ENCODE data around the gene MORF4L1. TPM values are rescaled to one million over a fixed set of nuclear protein-coding genes. Genes with fewer than 3 reads are reported as not detected.

The MORF4L1 gene
- total and polyA plus RNA-seq, 10 of the 15 experiments (the other 5 are each of a cell fraction or from before 2014, with no cell fraction given) = 113 to 636 (median 229) TPM

DNA sequence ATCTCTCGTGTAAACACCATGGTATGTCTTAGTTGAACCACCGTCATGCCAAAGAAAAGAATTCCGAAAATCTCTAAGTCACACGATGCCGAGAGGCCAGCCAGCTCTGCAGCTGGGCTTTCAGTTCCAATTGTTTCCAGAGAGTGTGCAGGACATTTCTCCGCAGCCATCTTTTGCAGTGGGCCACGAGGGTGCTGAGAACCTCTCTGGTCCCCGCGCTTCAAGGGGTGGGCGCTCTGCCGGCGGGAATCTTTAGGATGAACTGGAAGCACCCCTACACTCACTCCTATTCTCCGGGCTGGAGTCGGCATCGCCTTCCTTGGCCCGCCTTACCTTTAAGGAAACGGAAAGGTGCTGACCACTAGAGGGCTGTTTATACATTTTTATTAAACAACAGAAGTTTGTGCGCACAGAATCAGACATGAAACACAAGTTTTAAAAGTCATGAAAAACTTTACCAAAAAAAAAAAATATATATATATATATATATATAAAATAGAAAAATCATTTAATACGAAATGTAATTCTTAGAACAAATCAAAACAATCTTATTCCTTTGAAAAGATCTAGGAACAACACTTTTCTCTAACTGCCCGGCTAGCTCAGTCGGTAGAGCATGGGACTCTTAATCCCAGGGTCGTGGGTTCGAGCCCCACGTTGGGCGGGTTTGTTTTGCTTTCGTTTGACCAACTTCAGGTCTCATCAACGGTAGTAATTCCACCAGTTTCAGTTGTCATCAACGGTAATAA lies 12.5 kb upstream of the MORF4L1 start (continued):
- TF ChIP-seq SUPT20H (IDR thresholded peaks at IDR 0.05; ENCODE audit: borderline replicate concordance, control insufficient read depth, low read depth, low read length) (no peak), SMARCA5 (IDR thresholded peaks at IDR 0.05) (no peak), IKZF1 (conservative IDR thresholded peaks at IDR 0.05) (no peak; the same call in 1 of the 2 replicates), ZNF622 (IDR thresholded peaks at IDR 0.05) (no peak), RBBP5 (conservative IDR thresholded peaks at IDR 0.05) (no peak), SRF (IDR thresholded peaks at IDR 0.05; ENCODE audit: low read depth in 2 of 2, low read length in 2 of 2) (no peak), MXI1 (IDR thresholded peaks at IDR 0.05; ENCODE audit: low read depth, low read length) (no peak), ASH2L (IDR thresholded peaks at IDR 0.05; ENCODE audit: borderline replicate concordance, low read depth) (no peak), STAT1 (conservative IDR thresholded peaks at IDR 0.05) (no peak), ZZZ3 (IDR thresholded peaks at IDR 0.05; ENCODE audit: control insufficient read depth, insufficient read length, low read depth) (no peak), BMI1 (IDR thresholded peaks at IDR 0.05; ENCODE audit: borderline replicate concordance) (no peak), NR2F1 (conservative IDR thresholded peaks at IDR 0.05) (no peak), FOXM1 (IDR thresholded peaks at IDR 0.05; ENCODE audit: low read depth, low read length) (no peak), RFX5 (IDR thresholded peaks at IDR 0.05; ENCODE audit: low read depth, low read length) (no peak)
- TF ChIP-seq, protein P1, sequence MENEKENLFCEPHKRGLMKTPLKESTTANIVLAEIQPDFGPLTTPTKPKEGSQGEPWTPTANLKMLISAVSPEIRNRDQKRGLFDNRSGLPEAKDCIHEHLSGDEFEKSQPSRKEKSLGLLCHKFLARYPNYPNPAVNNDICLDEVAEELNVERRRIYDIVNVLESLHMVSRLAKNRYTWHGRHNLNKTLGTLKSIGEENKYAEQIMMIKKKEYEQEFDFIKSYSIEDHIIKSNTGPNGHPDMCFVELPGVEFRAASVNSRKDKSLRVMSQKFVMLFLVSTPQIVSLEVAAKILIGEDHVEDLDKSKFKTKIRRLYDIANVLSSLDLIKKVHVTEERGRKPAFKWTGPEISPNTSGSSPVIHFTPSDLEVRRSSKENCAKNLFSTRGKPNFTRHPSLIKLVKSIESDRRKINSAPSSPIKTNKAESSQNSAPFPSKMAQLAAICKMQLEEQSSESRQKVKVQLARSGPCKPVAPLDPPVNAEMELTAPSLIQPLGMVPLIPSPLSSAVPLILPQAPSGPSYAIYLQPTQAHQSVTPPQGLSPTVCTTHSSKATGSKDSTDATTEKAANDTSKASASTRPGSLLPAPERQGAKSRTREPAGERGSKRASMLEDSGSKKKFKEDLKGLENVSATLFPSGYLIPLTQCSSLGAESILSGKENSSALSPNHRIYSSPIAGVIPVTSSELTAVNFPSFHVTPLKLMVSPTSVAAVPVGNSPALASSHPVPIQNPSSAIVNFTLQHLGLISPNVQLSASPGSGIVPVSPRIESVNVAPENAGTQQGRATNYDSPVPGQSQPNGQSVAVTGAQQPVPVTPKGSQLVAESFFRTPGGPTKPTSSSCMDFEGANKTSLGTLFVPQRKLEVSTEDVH (IDR thresholded peaks at IDR 0.05; ENCODE audit: low read depth, partially characterized antibody) = no peak
- TF ChIP-seq, protein P2, sequence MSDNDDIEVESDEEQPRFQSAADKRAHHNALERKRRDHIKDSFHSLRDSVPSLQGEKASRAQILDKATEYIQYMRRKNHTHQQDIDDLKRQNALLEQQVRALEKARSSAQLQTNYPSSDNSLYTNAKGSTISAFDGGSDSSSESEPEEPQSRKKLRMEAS (IDR thresholded peaks at IDR 0.05; ENCODE audit: low read depth, low read length) = no peak
- TF ChIP-seq, protein P3, sequence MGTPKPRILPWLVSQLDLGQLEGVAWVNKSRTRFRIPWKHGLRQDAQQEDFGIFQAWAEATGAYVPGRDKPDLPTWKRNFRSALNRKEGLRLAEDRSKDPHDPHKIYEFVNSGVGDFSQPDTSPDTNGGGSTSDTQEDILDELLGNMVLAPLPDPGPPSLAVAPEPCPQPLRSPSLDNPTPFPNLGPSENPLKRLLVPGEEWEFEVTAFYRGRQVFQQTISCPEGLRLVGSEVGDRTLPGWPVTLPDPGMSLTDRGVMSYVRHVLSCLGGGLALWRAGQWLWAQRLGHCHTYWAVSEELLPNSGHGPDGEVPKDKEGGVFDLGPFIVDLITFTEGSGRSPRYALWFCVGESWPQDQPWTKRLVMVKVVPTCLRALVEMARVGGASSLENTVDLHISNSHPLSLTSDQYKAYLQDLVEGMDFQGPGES (IDR thresholded peaks at IDR 0.05) = no peak
- TF ChIP-seq, protein P4, sequence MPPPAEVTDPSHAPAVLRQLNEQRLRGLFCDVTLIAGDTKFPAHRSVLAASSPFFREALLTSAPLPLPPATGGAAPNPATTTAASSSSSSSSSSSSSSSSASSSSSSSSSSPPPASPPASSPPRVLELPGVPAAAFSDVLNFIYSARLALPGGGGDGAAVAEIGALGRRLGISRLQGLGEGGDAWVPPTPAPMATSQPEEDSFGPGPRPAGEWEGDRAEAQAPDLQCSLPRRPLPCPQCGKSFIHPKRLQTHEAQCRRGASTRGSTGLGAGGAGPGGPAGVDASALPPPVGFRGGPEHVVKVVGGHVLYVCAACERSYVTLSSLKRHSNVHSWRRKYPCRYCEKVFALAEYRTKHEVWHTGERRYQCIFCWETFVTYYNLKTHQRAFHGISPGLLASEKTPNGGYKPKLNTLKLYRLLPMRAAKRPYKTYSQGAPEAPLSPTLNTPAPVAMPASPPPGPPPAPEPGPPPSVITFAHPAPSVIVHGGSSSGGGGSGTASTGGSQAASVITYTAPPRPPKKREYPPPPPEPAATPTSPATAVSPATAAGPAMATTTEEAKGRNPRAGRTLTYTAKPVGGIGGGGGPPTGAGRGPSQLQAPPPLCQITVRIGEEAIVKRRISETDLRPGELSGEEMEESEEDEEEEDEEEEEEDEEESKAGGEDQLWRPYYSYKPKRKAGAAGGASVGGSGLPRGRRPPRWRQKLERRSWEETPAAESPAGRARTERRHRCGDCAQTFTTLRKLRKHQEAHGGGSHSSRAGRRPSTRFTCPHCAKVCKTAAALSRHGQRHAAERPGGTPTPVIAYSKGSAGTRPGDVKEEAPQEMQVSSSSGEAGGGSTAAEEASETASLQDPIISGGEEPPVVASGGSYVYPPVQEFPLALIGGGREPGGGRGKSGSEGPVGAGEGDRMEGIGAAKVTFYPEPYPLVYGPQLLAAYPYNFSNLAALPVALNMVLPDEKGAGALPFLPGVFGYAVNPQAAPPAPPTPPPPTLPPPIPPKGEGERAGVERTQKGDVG (CRISPR knock-in tag; IDR thresholded peaks at IDR 0.05) = no peak
- TF ChIP-seq, protein P5, sequence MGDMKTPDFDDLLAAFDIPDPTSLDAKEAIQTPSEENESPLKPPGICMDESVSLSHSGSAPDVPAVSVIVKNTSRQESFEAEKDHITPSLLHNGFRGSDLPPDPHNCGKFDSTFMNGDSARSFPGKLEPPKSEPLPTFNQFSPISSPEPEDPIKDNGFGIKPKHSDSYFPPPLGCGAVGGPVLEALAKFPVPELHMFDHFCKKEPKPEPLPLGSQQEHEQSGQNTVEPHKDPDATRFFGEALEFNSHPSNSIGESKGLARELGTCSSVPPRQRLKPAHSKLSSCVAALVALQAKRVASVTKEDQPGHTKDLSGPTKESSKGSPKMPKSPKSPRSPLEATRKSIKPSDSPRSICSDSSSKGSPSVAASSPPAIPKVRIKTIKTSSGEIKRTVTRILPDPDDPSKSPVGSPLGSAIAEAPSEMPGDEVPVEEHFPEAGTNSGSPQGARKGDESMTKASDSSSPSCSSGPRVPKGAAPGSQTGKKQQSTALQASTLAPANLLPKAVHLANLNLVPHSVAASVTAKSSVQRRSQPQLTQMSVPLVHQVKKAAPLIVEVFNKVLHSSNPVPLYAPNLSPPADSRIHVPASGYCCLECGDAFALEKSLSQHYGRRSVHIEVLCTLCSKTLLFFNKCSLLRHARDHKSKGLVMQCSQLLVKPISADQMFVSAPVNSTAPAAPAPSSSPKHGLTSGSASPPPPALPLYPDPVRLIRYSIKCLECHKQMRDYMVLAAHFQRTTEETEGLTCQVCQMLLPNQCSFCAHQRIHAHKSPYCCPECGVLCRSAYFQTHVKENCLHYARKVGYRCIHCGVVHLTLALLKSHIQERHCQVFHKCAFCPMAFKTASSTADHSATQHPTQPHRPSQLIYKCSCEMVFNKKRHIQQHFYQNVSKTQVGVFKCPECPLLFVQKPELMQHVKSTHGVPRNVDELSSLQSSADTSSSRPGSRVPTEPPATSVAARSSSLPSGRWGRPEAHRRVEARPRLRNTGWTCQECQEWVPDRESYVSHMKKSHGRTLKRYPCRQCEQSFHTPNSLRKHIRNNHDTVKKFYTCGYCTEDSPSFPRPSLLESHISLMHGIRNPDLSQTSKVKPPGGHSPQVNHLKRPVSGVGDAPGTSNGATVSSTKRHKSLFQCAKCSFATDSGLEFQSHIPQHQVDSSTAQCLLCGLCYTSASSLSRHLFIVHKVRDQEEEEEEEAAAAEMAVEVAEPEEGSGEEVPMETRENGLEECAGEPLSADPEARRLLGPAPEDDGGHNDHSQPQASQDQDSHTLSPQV (IDR thresholded peaks at IDR 0.05) = no peak

Data from GM12878 (cell line).